HG03432 (cell line): ENCODE measurements around the gene ACSL6.

Experiments used
- ATAC-seq: cut with Tn5 transposase; IDR thresholded peaks from one replicate; pipeline ENCODE4 v1.9.1; 2021; ENCODE audit warnings: mild to moderate bottlenecking, moderate library complexity; ENCODE audit not compliant: unreplicated experiment

ACSL6 gene

DNA sequence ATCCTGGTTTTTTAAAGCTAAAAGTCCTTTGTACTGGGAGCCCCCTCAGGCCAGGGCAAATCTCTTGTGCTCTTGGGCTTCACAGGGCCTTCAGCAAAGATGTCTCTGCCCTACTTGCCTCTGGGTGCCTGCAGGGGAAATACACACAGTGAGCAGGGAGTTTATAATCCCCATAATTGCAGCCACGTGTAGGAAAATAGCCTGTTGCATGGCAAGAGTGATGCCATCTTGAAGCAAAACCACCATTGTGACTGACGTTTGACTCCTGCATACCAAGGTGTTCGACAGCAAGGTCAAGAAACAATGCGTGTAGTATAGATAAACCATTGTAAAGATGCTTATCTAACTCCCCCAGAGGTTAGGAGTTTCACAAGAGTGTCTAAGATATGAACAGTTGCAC is 37.6 kb upstream of the ACSL6 start:
- ATAC-seq, result no peak

DNA sequence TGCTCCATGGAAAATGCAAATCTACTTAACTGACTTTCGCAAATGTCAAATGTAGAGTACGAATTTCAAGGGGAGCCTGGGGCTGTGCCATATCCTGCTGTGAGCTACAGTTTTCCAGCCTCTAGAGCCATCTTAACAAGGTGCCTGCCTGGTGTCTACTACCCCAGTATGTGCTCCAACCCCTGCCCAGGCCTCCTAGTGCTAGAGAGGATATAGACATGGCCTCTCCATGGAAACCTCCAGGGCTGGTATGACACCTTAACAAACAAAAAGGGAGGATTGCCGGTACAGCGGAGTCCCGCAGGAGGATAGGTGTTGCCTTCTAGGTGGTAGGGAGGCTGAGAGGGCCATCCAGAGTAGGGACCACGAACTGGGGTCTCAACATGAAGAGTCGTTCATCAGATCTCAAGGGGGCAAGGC is 35.4 kb upstream of the ACSL6 start:
- ATAC-seq, result no peak

GRCh38 chr5:132044207-132044606 is 32.7 kb upstream of the ACSL6 start:
- ATAC-seq, result no peak

- no peak for ATAC-seq
Observed at GRCh38 chr5:132037353-132037752, 25.9 kb upstream of the ACSL6 start.

DNA sequence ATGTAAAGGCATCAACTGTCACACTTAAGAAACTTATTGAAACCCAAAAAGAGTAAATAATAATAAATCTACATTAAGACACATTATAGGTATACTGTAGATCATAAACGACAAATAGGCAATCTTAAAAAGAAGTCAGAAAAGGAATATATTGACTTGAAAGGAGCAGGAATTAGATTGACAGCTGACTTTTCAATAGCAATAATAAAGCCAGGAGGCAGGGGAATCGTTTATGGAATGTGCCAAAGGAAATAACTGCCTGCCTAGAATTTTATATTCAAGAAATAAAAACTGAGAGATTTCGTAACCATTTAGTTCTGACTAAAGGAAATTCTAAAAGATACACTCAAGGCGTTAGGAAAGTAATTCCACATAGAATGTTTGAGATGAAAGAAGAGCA is 21.7 kb upstream of the ACSL6 start:
- no peak for ATAC-seq

GRCh38 chr5:132032196-132032595 is 20.7 kb upstream of the ACSL6 start:
- no peak for ATAC-seq

DNA sequence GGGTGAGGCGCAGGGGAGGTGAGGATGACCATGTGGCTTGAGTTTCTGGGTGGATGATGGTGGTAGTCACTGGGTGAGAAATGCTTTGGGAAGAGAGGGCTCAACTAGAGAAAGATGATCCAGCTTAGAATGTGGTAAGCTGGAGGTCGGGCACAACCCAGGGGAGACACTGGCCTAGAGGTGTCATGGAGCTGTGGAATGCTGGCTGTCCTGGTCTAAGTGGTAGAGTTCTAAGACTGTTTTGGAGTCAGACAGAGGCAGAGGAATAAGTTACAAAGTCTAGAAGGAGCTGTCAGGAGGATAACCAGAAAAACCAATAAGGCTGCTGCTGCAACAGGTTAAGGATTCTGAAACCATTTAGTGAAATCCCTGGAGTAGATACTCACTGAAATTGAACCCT is 19.2 kb upstream of the ACSL6 start:
- ATAC-seq, result no peak

DNA sequence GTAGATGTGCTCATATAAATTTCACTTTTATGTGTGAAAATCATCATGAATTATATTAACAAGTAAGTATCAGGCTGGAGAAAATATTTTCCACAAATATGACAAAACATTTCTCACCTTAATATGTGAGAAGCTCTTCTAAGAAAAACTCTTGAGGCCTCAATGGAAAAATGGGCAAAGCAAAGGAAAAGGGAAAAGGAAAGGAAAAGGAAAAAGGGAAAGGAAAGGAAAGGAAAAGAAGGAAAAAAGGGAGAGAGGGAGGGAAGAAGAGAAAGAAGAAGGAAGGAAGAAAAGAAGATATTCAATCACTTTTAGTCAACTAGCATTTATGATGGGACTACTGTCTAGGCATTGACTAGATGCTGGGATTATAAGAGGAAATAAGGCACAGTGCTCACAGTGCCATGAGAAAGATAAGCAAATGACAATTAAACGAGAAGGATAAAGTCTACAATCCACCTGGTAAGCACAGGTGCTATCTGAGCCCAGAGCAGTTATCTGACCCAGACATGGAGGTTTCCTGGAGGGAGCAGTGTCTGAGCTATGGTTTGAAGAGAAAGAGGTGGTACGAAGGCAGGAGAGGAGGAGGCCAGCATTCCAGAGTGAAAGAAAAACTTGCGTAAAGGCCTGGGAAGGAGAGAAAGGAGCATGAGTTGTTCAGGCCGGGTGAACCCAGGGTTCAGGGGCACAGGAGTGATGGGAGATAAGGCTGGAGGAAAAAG is 18.3 kb upstream of the ACSL6 start:
- ATAC-seq, result no peak

GRCh38 chr5:132027027-132027426 is 15.6 kb upstream of the ACSL6 start:
- ATAC-seq, result peak; percentile 58

DNA sequence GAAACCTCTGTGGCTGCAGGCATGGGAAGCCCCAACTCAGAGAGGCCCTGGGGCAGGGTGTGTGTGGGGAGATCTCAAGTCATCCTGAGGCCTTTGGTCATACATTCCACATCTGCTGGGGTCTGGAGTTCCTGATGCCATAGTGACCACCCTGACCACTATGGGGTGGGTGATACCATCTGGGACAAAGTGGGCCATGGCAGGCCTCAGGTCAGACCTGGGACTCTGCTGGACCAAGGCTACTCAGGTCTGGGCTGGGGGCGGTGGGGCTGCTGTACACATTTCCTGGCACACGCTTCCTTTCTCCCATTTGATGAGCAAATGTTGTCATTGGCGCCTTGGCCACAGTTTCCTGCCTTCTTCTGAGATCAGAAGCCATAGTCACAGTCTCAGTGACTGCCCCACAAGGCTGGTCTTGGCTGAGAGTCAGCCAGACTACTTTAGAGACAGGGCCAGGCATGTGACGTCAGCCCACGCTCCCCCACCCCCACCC is 15.1 kb upstream of the ACSL6 start:
- no peak for ATAC-seq

GRCh38 chr5:132025403-132025971 is 14.0 kb upstream of the ACSL6 start:
- no peak for ATAC-seq

DNA sequence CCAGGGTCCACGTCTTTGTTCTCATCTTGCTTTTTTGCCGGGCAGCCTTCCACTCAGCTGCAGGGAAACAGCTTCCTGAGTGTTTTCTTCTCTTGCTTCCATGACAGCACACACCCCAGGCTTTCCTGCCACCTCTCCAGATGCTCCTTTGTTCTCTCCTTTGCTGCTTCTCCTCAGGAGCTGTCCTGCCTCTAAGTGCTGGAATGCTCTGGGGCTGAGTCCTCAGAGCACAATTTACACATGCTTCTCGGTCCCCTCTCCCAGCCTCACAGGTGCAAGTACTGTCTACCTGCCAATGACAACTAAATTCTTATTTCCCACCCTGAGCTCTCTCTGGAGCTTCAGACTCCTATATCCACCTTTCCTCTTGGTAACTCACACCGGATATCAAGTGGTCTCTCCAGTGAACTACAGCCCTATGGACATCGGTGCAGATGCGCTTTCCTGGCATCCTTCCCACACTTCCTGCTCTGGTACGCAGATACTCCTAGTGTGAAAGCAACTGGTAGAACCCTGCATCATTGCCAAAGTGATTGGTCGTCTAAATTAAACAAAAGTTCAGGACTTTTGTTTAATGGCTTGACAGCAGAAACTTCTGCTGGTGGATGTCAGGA is 13.4 kb upstream of the ACSL6 start:
- ATAC-seq, result no peak

GRCh38 chr5:132024117-132024435 is 12.6 kb upstream of the ACSL6 start:
- no peak for ATAC-seq

DNA sequence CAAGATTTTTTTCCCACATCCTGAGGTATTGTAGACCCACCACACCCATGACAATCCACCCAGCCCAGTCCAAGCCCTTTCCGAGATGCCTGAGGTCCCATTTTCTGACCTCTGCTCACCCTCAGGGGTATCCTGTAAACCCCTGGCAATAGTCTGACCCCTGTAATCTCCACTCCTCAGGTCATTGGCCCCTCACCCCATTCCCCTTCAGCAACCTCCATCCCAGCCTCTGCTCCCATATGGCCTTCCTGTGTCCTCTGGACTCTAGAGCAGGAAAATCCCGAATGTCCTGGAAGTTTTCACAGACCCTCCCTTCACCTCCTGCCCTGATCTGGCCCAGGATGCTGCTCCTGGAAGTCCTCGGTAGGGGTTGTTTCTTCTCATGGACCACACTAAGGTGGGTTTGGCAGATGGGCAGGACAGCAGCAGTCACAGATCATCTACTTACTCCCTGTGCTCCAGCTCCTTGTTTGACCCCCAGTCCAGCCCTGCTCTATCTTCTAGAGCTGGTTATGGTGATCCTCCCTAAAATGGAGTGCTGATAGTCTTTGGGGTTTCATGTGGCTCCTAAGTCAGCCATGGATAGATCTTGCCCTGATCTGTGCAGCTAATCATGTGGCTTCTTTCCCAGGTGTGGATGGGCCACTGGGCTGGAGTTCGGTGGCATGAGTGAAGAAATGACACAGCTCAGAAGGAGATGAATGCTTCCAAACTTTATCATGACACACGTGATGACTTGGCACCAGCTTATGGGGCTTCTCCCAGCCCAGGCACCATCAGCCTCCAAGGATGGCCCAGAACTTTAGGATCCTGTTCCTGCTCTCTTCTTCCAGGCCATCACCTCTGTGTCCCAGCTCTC is 12.0 kb upstream of the ACSL6 start:
- ATAC-seq, result no peak

GRCh38 chr5:132022737-132023136 is 11.3 kb upstream of the ACSL6 start:
- no peak for ATAC-seq

GRCh38 chr5:132021654-132022053 is 10.2 kb upstream of the ACSL6 start:
- ATAC-seq, result no peak

DNA sequence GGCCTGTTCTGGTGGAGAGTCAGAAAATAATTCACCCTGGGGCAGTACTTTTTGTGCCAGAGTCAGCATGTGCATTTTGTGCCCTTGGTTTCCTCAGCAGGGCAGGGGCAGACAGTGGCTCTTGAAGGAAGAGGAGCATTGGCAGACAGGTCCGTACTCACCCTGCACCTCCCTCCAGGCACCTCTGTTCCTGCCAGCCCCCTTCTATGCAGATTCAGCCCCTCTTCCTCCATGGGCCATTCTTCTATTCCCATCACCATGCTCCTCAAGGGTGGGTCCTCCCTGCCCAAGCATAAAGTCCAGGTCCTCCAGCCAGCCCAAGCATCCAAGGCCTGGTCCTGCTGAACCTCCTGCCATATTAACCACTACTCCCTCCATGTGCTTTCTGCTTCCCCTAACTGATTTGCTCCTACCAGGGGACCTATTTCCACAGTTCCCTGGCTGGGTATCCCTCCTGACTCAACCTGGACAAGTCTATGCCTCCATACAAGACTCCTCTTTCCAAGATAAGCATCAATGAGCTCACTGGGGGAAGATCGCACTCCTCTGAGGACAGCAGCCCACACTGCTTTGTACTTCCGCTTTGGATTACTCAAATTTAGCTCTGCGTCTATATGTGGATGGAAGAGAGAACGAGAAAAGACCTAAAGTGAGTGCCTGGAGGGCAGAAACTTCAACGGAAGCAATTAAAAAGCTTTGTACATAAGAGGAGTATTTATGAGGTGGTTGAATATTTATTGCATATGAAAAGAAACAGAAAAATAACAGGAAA is 9.3 kb upstream of the ACSL6 start:
- peak; percentile 26 for ATAC-seq

DNA sequence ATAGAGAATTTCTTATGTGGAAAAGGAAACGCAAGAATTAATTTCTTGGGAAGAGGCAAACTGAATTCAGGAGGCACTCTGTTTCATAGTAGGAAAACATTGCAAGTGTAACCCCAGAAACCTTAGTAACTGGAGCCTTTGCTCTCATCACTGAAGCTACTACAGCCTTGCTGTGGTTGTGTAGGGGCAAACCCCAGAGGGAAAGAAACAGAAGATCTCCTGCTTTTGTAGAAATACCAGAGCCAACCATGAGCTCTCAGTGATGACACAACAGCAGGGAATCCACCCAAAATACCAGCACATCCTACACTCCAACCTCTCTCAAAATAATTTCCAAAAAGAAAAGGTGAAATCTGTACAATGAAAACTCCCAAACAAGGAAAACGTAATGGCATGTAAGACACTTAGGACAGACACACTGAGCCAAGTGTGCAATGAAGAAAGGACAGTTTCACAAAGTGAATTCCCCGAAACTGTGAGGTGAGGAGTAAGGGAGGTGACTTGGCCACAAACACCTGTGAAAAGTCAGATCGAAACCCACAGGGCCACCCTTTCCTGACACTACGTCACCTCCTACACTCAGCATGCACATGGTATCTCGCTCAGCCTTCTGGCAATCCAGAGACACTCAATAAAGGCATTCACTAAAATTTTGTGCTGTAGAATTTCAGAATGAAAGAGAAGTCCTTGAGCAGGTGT is 8.5 kb upstream of the ACSL6 start:
- ATAC-seq, result peak; percentile 99

- ATAC-seq, result no peak
Observed at GRCh38 chr5:132019337-132019736, 7.9 kb upstream of the ACSL6 start.
